DMS 273 treated with DMSO at 0.1 percent for 48 hours (cell line): ENCODE measurements around the gene DNAAF2.
A peak's percentile ranks its signal among the peaks of the same experiment; 100 is the strongest.
"Not testable (repeated sequence)": the region's sequence is repeated elsewhere in the genome, so short reads cannot be mapped to it uniquely, and the experiment has no call there.

Experiments used
- DNase-seq: peaks from one replicate; lab custom pipeline; 2025; lab: John Stamatoyannopoulos, UW

Gene DNAAF2

DNA sequence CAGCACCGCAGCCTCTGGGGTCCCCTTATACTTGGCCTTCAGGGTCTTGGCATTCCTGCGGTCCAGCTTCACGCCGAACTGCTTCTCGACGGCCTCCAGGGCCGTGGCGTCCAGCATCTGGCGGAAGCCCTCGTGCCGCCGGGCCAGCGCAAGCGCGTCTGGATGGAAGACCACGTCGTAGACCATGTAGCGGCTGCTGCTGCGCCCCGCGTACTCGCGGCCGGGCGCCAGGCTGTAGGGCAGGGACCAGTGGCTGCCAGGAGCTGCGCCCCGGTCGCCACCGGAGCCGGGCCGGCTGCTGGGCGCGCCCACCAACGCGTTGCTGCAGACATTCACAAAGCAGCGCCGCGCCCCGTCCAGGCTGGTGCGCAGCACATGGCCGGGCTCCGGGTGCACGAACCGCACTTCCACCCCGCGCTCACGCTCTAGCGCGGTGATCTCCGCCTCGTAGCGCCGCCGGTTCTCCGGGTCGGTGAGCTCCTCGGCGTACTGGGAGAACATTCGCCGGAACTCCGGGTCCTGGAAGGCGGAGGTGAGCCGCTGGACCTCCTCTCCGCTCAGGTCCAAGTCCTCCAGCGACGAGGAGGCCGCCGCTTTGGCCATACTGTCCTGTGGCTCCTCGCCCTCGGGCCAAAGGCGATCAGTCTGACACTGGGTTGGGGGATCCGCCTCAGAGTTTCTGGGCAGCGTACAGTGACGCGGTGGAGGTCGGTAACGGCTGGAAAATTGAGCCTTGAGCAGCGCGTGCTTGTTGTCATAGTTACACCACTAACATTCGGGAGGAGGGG lies at the start of gene DNAAF2:
TSS of gene DNAAF2 (minus strand) at position 698 of the 788 bp plus-strand sequence. CDS start at position 603, 95 bp downstream.
- DNase-seq, result no peak

DNA sequence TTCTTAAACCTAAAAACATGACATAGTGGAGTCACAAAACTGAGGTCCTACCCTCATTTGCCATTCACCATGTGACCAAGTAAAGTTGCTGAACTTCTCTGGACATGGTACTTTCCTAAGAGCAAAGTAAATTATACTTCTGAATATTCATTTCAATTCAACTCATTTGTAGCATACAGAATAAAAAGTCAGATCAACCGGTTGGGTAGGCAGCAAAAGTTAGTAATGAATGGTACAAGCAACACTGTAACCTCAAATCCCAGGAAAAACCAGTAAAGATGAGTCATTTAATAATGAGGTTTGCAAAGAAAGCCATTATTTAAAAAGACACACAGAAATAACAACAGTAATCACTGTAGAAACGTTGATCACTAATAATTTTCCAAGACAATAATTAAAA lies 44.2 kb upstream of the DNAAF2 start:
- DNase-seq, result no peak

GRCh38 chr14:49677643-49678042 lies 42.6 kb upstream of the DNAAF2 start:
- DNase-seq, result no peak

DNA sequence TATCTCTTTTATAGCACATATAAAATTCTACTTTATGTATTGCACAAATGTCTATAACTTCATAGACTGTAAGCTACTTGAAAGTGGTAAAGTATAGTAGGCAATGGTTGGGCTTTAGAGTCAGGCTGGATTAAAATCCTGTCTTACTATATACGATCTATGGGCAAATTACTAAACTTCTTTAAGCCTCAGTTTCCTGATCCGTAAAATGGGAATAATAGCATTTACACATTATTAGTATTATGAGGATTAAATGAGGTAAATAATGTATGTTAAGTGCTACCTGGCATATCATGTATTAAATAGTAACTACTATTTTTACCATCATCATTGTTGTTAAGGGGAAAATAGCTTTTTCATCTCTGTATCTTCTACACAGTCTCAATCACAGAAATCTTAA lies 38.5 kb upstream of the DNAAF2 start:
- no peak for DNase-seq

DNA sequence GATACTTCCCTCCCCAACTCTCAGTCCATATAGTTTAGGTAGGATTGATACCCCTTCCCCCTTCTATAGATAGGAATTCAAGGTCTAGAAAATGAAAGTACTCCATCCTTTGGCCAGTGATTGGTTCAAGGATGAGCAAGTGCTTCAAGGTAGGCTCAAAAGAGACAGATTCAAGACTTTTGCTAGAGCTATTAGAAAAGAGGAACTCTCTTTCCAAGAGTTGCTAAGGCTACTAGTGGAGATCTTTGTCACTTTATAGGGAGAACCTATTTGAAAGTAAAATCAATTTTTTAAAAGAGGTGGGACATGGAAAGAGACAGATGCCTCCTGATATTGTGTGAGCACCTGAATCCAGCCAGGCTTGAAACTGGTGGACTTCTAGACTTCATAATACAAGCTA lies 35.4 kb upstream of the DNAAF2 start:
- DNase-seq, result no peak

DNA sequence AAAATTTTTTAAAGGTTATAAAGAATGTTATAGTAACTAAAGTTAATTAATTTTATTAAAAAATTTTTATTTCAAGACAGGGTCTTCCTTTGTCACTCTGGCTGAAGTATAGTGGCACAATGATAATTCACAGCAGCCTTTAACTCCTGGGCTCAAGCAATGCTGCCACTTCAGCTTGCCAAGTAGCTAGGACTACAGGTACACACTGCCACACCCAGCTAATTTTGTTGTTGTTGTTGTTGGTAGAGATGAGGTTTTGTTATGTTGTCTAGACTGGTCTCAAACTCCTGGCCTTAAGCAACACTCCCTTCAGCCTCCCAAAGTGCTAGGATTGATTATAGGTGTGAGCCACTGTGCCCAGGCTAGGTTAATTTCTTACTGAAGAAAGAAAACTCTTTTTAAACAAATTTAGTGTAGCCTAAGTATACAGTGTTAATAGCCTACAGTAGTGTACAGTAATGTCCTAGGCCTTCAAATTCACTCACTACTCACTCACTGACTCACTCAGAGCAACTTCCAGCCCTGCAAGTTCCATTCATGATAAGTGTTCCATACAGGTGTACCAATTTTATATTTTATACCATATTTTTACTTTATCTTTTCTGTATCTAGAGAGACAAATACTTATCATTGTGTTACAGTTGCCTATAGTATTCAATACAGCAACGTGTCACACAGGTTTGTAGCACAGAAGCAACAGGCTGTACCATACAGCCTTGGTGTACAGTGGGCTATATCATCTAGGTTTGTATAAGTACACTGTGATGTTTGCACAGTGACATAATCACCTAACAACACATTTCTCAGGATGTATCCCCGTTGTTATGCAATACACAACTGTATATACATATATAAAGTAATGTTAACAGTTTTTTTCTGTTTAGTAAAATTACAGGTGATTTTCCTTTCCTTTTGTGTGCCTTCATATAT lies 24.7 kb upstream of the DNAAF2 start:
- no peak for DNase-seq

GRCh38 chr14:49657500-49657899 lies 22.5 kb upstream of the DNAAF2 start:
- not testable (repeated sequence) for DNase-seq

DNA sequence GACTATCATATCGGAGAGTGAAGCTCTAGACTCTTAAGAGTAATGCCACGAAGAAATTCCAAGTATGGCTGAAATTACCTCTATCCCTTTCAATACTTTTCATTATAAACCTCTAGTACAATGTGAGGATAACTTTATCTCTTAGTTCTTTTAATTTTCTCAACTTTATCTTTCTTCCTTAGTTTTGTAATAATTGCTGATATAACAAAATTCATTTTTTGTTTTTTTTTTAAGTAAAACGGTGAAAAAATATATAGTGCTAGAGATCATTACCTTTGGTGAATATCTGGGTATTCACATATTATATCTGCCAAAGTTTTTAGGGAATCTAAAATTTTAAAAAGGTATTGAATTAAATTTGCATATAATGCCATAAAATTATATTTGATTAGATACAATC lies 19.5 kb upstream of the DNAAF2 start:
- no peak for DNase-seq

GRCh38 chr14:49653508-49653907 lies 18.5 kb upstream of the DNAAF2 start:
- no peak for DNase-seq

DNA sequence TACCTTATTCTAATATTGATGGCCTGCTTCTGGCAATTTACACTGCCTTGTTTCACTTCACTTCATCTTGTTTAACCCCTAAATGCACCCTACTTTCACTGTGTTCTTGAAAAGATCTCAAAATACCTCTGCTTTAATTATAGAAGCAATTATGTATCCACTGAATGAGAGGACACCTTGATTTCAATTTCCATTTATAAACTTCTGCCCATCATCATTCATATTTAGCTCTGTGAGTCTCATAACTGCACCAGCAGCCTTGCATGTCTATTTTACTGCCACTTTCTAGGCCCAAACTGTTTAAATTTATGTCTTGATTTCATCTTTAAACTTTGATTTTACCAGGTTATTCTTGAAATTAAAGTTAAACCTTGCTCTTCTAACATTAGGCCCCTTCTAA lies 7.1 kb upstream of the DNAAF2 start:
- no peak for DNase-seq

- no peak for DNase-seq
Observed at GRCh38 chr14:49641697-49642129, 6.7 kb upstream of the DNAAF2 start.

DNA sequence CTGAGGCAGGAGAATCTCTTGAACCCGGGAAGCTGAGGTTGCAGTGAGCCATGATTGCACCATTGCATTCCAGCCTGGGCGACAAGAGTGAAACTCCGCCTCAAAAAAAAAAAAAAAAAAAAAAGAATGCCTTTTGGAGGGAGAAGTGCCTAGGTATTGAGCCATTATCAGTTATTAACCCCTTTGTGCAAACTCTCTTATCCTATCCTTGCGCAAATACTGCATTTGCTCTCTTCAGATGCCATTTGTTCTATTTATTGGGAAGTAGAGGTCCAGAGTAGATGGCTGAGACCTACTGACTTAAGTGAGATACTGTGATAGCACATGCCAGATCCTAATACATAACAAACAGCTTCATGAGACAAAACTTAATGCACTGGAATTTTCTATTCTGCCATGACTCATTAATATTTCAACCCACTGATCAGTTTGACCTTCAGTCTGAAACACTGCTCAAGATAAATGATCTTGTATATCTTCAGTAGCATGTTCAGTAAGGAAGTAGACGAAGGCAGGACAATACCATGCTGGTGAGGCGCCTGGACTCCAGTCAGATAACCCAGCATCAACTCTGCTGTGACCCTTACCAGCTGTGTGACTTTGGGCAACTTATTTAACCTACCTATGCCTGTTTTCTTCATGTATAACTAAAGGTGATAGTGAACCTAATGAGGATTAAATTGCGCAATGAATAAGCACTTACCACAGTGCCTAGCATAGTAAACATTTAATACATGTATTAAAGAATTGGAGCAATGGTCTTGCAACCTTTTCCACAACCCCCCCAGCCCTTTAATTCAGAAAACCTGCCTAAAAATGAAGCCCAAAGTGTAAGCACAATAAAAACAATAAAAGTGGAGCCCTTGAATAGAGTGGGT lies 5.7 kb upstream of the DNAAF2 start:
- no peak for DNase-seq

GRCh38 chr14:49637534-49638078 lies 2.6 kb upstream of the DNAAF2 start:
- no peak for DNase-seq

DNA sequence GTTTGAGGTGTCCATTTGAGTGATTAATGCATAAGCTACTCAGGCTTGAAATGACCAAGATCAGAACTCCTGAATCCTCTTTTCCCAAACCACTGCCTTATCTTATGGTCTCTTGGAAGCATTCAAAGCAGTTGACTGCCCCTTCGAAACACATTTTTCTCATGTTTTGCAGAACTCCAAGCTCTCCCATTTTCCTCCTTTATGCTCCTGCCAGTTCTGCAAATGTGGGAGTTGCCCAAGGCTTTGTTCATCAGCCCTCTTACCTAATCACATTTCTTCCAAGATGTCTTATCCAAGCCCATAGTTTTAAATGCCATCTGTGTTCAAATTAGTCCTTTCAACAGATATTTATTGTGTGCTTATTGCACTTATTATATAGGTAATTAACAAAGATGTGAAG lies 1.8 kb upstream of the DNAAF2 start:
- no peak for DNase-seq

DNA sequence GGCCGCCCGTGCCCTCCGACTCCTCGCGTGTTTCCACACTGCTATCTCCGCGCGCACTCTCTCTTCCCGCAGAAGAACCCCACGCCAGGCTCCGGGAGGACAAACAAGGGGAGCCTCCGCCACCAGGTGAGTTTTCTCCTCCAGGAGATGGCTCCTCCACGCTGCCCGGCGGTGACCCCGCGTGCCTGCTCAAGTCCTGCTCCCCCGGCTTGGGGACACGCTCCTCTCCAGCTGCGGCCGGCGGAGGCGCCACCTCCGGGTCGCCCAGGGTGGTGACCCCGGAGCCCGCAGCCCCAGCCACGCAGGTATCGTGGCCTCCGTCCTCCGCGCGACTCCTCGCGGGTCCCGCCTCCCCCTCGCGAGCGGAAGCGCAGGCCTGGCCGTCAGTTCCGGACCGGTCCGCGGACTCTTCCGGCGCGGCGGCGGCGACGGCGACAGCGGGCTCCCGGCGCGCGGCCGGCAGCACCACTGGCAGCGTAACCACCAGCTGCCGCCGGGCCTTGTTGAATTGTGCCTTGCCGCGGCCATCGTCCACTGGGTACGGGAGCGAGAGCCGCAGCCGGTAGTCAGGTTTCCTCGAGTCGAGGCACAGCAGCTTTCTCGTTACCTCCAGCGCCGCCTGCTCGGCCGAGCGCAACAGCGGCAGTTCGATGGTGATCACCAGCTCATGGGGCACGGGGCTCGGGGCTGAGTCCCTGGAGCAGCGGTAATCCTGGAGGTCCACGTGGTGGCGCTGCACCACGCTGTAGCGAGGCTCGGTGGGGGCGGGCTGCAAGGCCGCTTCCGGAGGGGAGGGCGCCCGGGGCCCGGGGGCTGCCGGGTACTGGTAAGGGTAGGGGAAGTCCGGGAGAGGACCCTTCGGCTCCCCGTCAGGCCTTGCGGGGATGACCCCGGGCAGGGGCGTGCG lies 1.2 kb downstream of the DNAAF2 start:
- peak; percentile 81 for DNase-seq

GRCh38 chr14:49623941-49624839 lies 10.9 kb downstream of the DNAAF2 start:
- no peak for DNase-seq

DNA sequence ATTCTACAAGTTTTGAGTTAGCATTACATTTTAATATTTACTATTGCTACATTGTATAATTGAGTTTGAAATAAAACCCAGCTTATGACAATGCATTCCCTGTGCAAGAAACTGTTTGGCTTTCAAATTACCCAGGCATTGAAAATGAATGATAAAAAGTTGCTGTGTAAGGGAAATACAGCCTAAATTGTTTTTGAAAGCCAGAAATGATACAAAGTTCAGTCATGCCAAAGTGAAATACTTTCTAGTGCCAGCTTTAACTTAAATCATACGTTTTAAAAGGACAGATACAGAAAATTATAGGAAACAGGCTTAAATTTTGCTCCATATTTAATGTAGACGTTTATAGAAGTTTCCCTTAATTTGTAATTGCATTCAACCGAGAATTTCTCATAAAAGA lies 11.7 kb downstream of the DNAAF2 start:
- DNase-seq, result no peak

GRCh38 chr14:49622022-49622607 lies 12.9 kb downstream of the DNAAF2 start:
- no peak for DNase-seq
